ENCODE data around the gene SOX13.

SOX13 gene

GRCh38 chr1:204065174-204065985, 7.5 kb upstream of the SOX13 start:
- DNase-seq: no peak

- no peak for DNase-seq
Measured at GRCh38 chr1:204065986-204066300, 7.0 kb upstream of the SOX13 start.

- no peak for DNase-seq
Measured at GRCh38 chr1:204067935-204068334, 5.0 kb upstream of the SOX13 start.

- no peak for DNase-seq
Measured at GRCh38 chr1:204069887-204070286, 3.0 kb upstream of the SOX13 start.

GRCh38 chr1:204070895-204071294, 2.0 kb upstream of the SOX13 start:
- DNase-seq: no peak

- no peak for DNase-seq
Measured at GRCh38 chr1:204073837-204074273, 940 bp downstream of the SOX13 start.

- DNase-seq: no peak
Measured at GRCh38 chr1:204074274-204075138, 1.6 kb downstream of the SOX13 start.

GRCh38 chr1:204075139-204075521, 2.2 kb downstream of the SOX13 start:
- DNase-seq: no peak

- no peak for DNase-seq
Measured at GRCh38 chr1:204075890-204076846, 3.3 kb downstream of the SOX13 start.

- no peak for DNase-seq
Measured at GRCh38 chr1:204076891-204077290, 4.0 kb downstream of the SOX13 start.

- DNase-seq: no peak
Measured at GRCh38 chr1:204077979-204078696, 5.2 kb downstream of the SOX13 start.

GRCh38 chr1:204079608-204079999, 6.7 kb downstream of the SOX13 start:
- DNase-seq: no peak

GRCh38 chr1:204080163-204080903, 7.4 kb downstream of the SOX13 start:
- DNase-seq: no peak

- DNase-seq: no peak
Measured at GRCh38 chr1:204081164-204081790, 8.4 kb downstream of the SOX13 start.

- no peak for DNase-seq
Measured at GRCh38 chr1:204081791-204082513, 9.0 kb downstream of the SOX13 start.

GRCh38 chr1:204083491-204083890, 10.6 kb downstream of the SOX13 start:
- DNase-seq: no peak

GRCh38 chr1:204084247-204084772, 11.4 kb downstream of the SOX13 start:
- DNase-seq: no peak

GRCh38 chr1:204085876-204086275, 13.0 kb downstream of the SOX13 start:
- no peak for DNase-seq

GRCh38 chr1:204087181-204087892, 14.4 kb downstream of the SOX13 start:
- DNase-seq: no peak
